RWPE1 (cell line): ENCODE data around the gene SCD.

Source experiments
- CTCF ChIA-PET: fragments of 350-600 bp; sonication (Branson Sonifier 250); formaldehyde crosslinking; extraction: SDS; loops from one replicate; lab custom pipeline; 2021; lab: Yijun Ruan, JAX
- POLR2A ChIA-PET: fragments of 400-600 bp; formaldehyde crosslinking; extraction: SDS; loops from one replicate; lab custom pipeline; 2020; ENCODE audit warnings: antibody characterized with exemption; ENCODE audit not compliant: low non-redundant PET; lab: Yijun Ruan, JAX
- DNase-seq: peaks from one replicate; pipeline ENCODE4 v3.0.0; 2012; ENCODE audit warnings: low spot score
- H3K27ac ChIP-seq: fragments of 450-650 bp; 2 replicates; pipeline ENCODE4 v1.5.1; 2017
- CTCF ChIP-seq: fragments of 450-650 bp; conservative IDR thresholded peaks from 2 replicates; pipeline ENCODE4 v1.5.1; 2017; ENCODE audit warnings: low read depth, mild to moderate bottlenecking

Gene SCD

DNA sequence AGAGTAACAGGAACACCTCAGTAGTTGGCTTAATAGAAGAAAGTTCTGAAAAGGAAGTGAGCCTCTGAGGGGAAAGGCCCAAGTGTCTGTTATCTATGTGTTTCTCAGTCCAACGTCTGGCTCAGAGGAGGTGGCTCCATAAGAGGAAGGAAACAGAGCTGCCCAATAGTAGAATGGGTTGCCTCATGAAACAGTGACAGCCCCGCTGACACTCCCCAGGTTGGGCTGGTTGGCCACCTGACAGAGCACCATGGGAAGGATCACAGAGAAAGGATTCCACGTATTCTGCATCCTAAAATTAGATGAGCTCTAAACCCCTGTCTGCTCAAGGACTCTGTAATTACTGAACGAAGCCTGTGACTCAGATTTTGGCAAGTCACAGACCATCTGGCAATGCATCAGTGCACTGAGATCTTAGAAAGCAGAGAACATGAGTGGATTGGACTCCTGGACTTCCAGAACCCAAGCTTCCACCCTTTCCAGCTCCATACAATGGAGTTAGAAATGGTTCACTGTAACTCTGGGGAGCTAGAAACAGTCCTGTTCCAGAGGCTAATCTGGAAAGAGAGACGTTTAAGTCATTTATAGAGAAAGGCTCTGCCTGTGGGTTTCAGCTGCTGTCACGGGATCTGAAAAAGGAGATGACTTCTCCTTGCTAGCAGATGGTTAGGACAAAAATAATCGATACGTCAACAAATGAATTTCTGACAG lies 19.9 kb upstream of the SCD start:
- POLR2A ChIA-PET: no interaction called here
- TF ChIP-seq CTCF: no peak
- CTCF ChIA-PET: interaction anchor here (0.6 to 1.3 kb wide), 2 partner anchors 24 to 457 kb away, joined by 3 to 4 read pairs; no protein-coding TSS in a partner anchor
- no peak overlapping the region for H3K27ac ChIP-seq
- DNase-seq: no peak

GRCh38 chr10:100327718-100328009 lies 19.4 kb upstream of the SCD start:
- no peak for DNase-seq
- TF ChIP-seq CTCF: no peak
- ChIA-PET POLR2A (no interaction called here), CTCF (interaction anchor here (0.6 to 1.3 kb wide), 2 partner anchors 24 to 457 kb away, joined by 3 to 4 read pairs; no protein-coding TSS in a partner anchor)
- H3K27ac ChIP-seq: no peak overlapping the region

DNA sequence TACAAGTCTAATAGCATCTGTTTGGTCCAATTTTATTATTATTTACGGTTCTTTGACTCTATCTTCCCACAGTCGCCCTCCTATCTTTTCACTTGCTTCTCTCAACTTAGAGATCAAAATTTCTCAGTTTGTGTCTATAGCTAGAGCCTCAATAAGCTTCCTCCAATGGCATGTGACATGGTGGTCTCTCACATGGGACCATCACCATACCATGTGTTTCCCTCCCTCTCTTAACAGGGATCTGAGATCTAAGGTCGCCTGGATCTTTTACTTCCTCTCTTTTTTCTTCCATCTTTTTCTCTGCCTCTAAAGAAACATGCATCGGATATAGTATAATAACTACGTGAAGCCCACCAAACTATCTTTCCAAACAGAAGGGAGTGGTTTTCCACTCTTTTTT lies 18.8 kb upstream of the SCD start:
- TF ChIP-seq CTCF: no peak
- CTCF ChIA-PET: interaction anchor here (0.6 kb wide), 1 partner anchor 458 kb away, joined by 3 read pairs; no protein-coding TSS in a partner anchor
- no peak for DNase-seq
- no peak overlapping the region for H3K27ac ChIP-seq
- POLR2A ChIA-PET: no interaction called here

- no peak for DNase-seq
- ChIA-PET POLR2A (interaction anchor here (0.7 kb wide), 1 partner anchor 16 kb away, joined by 8 read pairs; no protein-coding TSS in a partner anchor), CTCF (interaction anchor here (0.6 to 1.5 kb wide), 3 partner anchors 43 to 103 kb away, joined by 3 to 8 read pairs (median 3); no protein-coding TSS in a partner anchor)
- no peak within 1 kb of the TSS for H3K27ac ChIP-seq
- TF ChIP-seq CTCF: no peak
These were observed 17.0 kb upstream of the SCD start, which contains the start of gene PKD2L1 for GRCh38 chr10:100330079-100330478. PKD2L1 (minus strand) TSS chr10:100330228; CDS start chr10:100330103, 125 bp downstream.

DNA sequence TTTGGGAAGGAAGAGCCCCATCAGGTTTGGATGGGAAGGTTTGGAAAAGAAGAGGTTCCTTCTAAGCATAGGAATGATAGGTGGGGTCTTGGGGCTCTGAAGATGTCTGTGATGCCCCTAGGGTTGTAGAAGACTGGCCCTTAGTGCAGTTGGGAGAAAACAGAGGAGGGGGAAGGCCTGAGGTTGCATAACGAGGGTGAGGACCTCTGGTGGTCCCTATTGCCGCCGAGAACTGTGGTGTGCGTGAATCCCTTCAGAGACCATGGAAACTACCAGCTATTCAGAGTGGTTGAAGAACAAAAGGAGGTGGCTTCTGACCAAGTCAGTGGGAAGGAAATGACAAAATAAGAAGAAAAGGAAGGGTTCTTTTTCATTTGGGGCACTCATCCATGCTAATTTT lies 13.9 kb upstream of the SCD start:
- CTCF ChIA-PET: interaction anchor here (0.7 to 1.6 kb wide), 3 partner anchors 34 to 101 kb away, joined by 5 to 8 read pairs (median 7); no protein-coding TSS in a partner anchor
- POLR2A ChIA-PET: no interaction called here

More for the DNA sequence above, 13.9 kb upstream of the SCD start:
- no peak for TF ChIP-seq CTCF
- DNase-seq: no peak
- H3K27ac ChIP-seq: no peak overlapping the region
